CD14-positive monocyte (primary cell): ENCODE results near the gene HACL1. TPM values are rescaled to one million over a fixed set of nuclear protein-coding genes. Genes with fewer than 3 reads are reported as not detected.

ENCODE experiments used
- DNase-seq, 3 donors: peaks; one replicate each; pipeline ENCODE4 v3.0.0-alpha.2; 2011 to 2022
- H2AFZ ChIP-seq: 2 replicates; pipeline ENCODE4 v1.6.0; 2012; ENCODE audit warnings: mild to moderate bottlenecking, low read depth, low read length, inconsistent platforms; ENCODE audit not compliant: insufficient read depth, poor library complexity, severe bottlenecking
- H3K27ac ChIP-seq, 2 donors: 1 replicate in 1 of 2; 2 replicates in 1 of 2; pipeline ENCODE4 v1.5.1; 2012 to 2013; ENCODE audit warnings: low read length in 2 of 2, control low read depth in 1 of 2, inconsistent platforms in 1 of 2, low read depth in 1 of 2, mild to moderate bottlenecking in 1 of 2
- H3K27me3 ChIP-seq, 2 donors: one replicate each; pipeline versions ENCODE4 v1.6.0 to v1.6.1; 2011 to 2013; ENCODE audit warnings: low read length in 2 of 2; ENCODE audit not compliant: control insufficient read depth in 2 of 2, insufficient read depth in 2 of 2
- H3K36me3 ChIP-seq, 2 donors: replicated peaks in 1 of 2; 1 replicate in 1 of 2; 2 replicates in 1 of 2; pipeline versions ENCODE4 v1.5.1 to v1.6.1; 2012 to 2013; ENCODE audit warnings: low read length in 2 of 2, control low read depth in 1 of 2, inconsistent platforms in 1 of 2, mild to moderate bottlenecking in 1 of 2; ENCODE audit not compliant: insufficient read depth in 2 of 2, control insufficient read depth in 1 of 2
- H3K4me1 ChIP-seq, 2 donors: 1 replicate in 1 of 2; 2 replicates in 1 of 2; pipeline versions ENCODE4 v1.5.1 to v1.6.1; 2012 to 2013; ENCODE audit warnings: low read length in 2 of 2, control low read depth in 1 of 2, inconsistent platforms in 1 of 2, mild to moderate bottlenecking in 1 of 2, moderate library complexity in 1 of 2; ENCODE audit not compliant: insufficient read depth in 2 of 2, control insufficient read depth in 1 of 2
- H3K4me2 ChIP-seq: replicated peaks from 2 replicates; pipeline ENCODE3; 2012; ENCODE audit warnings: low read length, moderate library complexity, mild to moderate bottlenecking; ENCODE audit not compliant: poor library complexity, severe bottlenecking; ENCODE audit errors: extremely low read depth
- H3K4me3 ChIP-seq, 3 experiments: fragments of 200-600 bp in 1 of 3; sonication (generic) in 1 of 3; replicated peaks in 1 of 3; 1 replicate in 2 of 3; 2 replicates in 1 of 3; pipeline ENCODE4 v1.5.1; 2011 to 2013; ENCODE audit warnings: low read length in 3 of 3, mild to moderate bottlenecking in 3 of 3, control low read depth in 2 of 3, low read depth in 2 of 3, inconsistent platforms in 1 of 3, moderate library complexity in 1 of 3
- H3K79me2 ChIP-seq: 2 replicates; pipeline ENCODE4 v1.6.0; 2012; ENCODE audit warnings: mild to moderate bottlenecking, control low read depth, inconsistent platforms, low read length, moderate library complexity; ENCODE audit not compliant: insufficient read depth
- H3K9ac ChIP-seq: 2 replicates; pipeline ENCODE4 v1.6.0; 2017; ENCODE audit warnings: low read length, mild to moderate bottlenecking; ENCODE audit not compliant: insufficient read depth, poor library complexity, severe bottlenecking
- H3K9me3 ChIP-seq, 2 donors: replicated peaks in 1 of 2; 1 replicate in 1 of 2; 2 replicates in 1 of 2; pipeline versions ENCODE4 v1.5.1 to v1.6.1; 2012 to 2013; ENCODE audit warnings: low read length in 2 of 2, control low read depth in 1 of 2; ENCODE audit not compliant: control insufficient read depth in 1 of 2, insufficient read depth in 1 of 2
- H4K20me1 ChIP-seq: 2 replicates; pipeline ENCODE4 v1.6.0; 2012; ENCODE audit warnings: mild to moderate bottlenecking, low read length, control low read depth, moderate library complexity; ENCODE audit not compliant: insufficient read depth
- H3K27ac Mint-ChIP-seq, 7 donors: one replicate each; pipeline ENCODE4 v1.8.0; 2020; ENCODE audit warnings: mild to moderate bottlenecking in 7 of 7, mixed read lengths in 7 of 7, moderate library complexity in 6 of 7, inconsistent platforms in 2 of 7
- H3K27me3 Mint-ChIP-seq, 3 donors: one replicate each; pipeline ENCODE4 v1.8.0; 2021 to 2022; ENCODE audit warnings: low read depth in 3 of 3, mild to moderate bottlenecking in 3 of 3, mixed read lengths in 3 of 3, moderate library complexity in 3 of 3, inconsistent platforms in 1 of 3
- H3K36me3 Mint-ChIP-seq, 2 donors: one replicate each; pipeline ENCODE4 v1.8.0; 2020; ENCODE audit warnings: mixed read lengths in 2 of 2, inconsistent platforms in 1 of 2, mild to moderate bottlenecking in 1 of 2
- H3K4me1 Mint-ChIP-seq: one replicate; pipeline ENCODE4 v1.8.0; 2020; ENCODE audit warnings: mild to moderate bottlenecking, mixed read lengths
- H3K4me3 Mint-ChIP-seq, 2 donors: one replicate each; pipeline ENCODE4 v1.8.0; 2020; ENCODE audit warnings: mild to moderate bottlenecking in 2 of 2, mixed read lengths in 2 of 2, moderate library complexity in 1 of 2
- H3K9me3 Mint-ChIP-seq, 7 donors: one replicate each; pipeline ENCODE4 v1.8.0; 2020 to 2022; ENCODE audit warnings: mixed read lengths in 7 of 7, mild to moderate bottlenecking in 6 of 7, moderate library complexity in 6 of 7, inconsistent platforms in 2 of 7
- WGBS: methylation state at CpG from one replicate; pipeline ENCODE4 v1.1.5; 2013; ENCODE audit warnings: missing lambda C conversion rate; ENCODE audit not compliant: insufficient coverage; 5-methylcytosine and 5-hydroxymethylcytosine counted together
- intact Hi-C, 2 donors: fragments of 100-400 bp; cut with micrococcal nuclease; formaldehyde crosslinking; loops; one replicate each; pipeline versions ENCODE4 v1.15.0 to v1.15.1; 2023
- polyA plus RNA-seq, 3 donors: library from polyadenylated mRNA; depleted of rRNA in 1 of 3; unstranded in 2 of 3; stranded (reverse) in 1 of 3; fragments of 300-500 nt in 2 of 3; fragments of >200 nt in 1 of 3; fragmentation: Illumina TruSeq in 2 of 3; gene quantifications; 1 replicate in 2 of 3; 2 replicates in 1 of 3; pipeline ENCODE4 v1.2.3, GENCODE V29; 2012 to 2021
- TF ChIP-seq, protein P1 (sequence below): fragments of 200-600 bp; IDR thresholded peaks from one replicate; pipeline ENCODE4 v1.8.0; 2022; ENCODE audit warnings: antibody characterized with exemption, mild to moderate bottlenecking

HACL1 gene
- polyA plus RNA-seq, 3 donors = 12.3 to 27.2 (median 22.3) TPM

DNA sequence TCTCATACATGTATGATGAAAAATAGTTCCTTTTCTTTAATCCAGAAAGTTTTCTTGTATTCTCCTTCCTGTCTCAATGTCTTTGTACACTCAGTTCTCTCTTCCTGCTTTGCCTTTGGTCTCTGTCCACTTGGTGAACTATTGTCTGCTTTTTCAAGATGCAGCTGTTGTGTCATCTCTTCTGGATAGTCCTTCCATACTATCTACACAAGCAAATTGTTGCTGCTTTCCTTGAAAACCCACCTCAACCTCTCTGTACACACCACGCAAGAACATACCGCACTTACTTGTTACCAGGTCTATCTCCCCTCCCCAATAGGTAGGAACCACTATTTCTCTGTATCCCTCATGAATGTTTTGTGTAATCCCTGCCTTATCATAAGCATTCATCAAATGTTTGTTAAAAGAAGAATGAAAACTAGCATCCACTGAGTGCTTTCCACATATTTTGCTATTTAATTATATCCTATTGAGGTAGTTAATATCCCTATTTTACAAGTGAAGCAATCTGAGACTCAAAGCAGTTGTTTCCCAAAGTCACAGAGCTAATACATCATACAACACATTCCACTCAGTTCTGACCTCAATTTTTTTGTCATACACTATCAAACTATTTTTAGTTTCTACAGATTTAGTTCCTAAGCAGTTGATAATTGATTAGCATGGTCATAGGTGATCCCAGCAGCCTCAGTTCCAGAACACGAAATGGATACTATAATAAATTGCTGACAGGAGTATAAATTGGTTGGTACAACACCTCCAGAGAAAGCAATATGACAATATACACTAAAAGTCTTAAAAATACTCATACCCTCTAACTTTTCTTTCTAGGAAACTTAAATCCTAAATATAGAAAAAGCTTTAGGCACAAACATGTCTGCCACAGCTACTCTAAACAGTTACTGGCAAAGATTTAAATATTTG, 19.6 kb downstream of the HACL1 start:
- TF ChIP-seq, protein P1, sequence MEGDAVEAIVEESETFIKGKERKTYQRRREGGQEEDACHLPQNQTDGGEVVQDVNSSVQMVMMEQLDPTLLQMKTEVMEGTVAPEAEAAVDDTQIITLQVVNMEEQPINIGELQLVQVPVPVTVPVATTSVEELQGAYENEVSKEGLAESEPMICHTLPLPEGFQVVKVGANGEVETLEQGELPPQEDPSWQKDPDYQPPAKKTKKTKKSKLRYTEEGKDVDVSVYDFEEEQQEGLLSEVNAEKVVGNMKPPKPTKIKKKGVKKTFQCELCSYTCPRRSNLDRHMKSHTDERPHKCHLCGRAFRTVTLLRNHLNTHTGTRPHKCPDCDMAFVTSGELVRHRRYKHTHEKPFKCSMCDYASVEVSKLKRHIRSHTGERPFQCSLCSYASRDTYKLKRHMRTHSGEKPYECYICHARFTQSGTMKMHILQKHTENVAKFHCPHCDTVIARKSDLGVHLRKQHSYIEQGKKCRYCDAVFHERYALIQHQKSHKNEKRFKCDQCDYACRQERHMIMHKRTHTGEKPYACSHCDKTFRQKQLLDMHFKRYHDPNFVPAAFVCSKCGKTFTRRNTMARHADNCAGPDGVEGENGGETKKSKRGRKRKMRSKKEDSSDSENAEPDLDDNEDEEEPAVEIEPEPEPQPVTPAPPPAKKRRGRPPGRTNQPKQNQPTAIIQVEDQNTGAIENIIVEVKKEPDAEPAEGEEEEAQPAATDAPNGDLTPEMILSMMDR = no peak
- WGBS = 100% methylated on average over 1 of the region's 3 CpGs
- H2AFZ ChIP-seq = no peak overlapping the region
- H3K79me2 ChIP-seq = no peaks in the 10 kb centered on the region
- no peak overlapping the region for H3K9ac ChIP-seq
- Mint-ChIP-seq H3K4me3 (no peak overlapping the region), H3K27ac (peak overlapping the region in 1 of 7 donors; percentile 6), H3K36me3 (peaks cover 51 to 60% of the 10 kb centered on the region in 2 donors), H3K4me1 (peaks cover 20% of the 10 kb centered on the region), H3K27me3 (no peaks in the 10 kb centered on the region), H3K9me3 (no peaks in the 10 kb centered on the region)
- H4K20me1 ChIP-seq = no peaks in the 10 kb centered on the region
- no peaks in the 10 kb centered on the region for H3K27me3 ChIP-seq
- H3K4me3 ChIP-seq = no peak overlapping the region
- no peak for DNase-seq
- no peak overlapping the region for H3K27ac ChIP-seq
- peaks cover 44 to 65% of the 10 kb centered on the region in 2 donors for H3K36me3 ChIP-seq
- H3K4me1 ChIP-seq = peaks cover 17 to 21% of the 10 kb centered on the region in 2 donors
- intact Hi-C loops = no loop called here
- no peak overlapping the region for H3K4me2 ChIP-seq
- no peaks in the 10 kb centered on the region for H3K9me3 ChIP-seq

DNA sequence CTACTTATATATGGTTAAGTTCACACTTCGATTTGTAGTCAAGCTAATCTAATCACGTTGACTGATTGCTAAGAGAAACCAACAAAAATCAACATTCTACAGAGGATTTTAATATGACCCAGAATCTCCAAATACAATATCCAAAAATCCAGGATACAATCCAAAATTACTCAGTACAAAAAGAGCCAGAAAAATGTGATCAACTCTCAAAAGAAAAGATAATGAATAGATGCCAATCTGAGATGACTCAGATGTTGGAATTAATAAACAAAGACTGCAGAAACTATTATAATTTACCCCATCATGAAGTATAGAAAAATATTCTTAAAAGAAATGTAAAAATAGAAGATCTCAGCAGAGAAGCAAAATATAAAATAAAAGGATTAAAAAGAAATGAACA, 22.3 kb downstream of the HACL1 start:
- no peaks in the 10 kb centered on the region for H3K9me3 ChIP-seq
- WGBS = 80% methylated on average over 1 of the region's 2 CpGs
- Mint-ChIP-seq H3K36me3 (peaks cover 39 to 42% of the 10 kb centered on the region in 2 donors), H3K27me3 (no peaks in the 10 kb centered on the region), H3K9me3 (no peaks in the 10 kb centered on the region), H3K4me3 (no peak overlapping the region), H3K4me1 (peaks cover 24% of the 10 kb centered on the region), H3K27ac (peak overlapping the region in 1 of 7 donors; percentile 60)
- no peak overlapping the region for H2AFZ ChIP-seq
- no peaks in the 10 kb centered on the region for H4K20me1 ChIP-seq
- no peak overlapping the region for H3K4me3 ChIP-seq
- H3K79me2 ChIP-seq = no peaks in the 10 kb centered on the region
- H3K9ac ChIP-seq = no peak overlapping the region
- peaks cover 19 to 32% of the 10 kb centered on the region in 2 donors for H3K4me1 ChIP-seq
- H3K27ac ChIP-seq = peak overlapping the region in 1 of 2 donors; percentile 36
- no peak for DNase-seq
- H3K4me2 ChIP-seq = no peak overlapping the region
- TF ChIP-seq, protein P1 = no peak
- H3K27me3 ChIP-seq = no peaks in the 10 kb centered on the region
- intact Hi-C loops = no loop called here
- peaks cover 30 to 46% of the 10 kb centered on the region in 2 donors for H3K36me3 ChIP-seq
